Parathyroid adenoma (tissue), 2 donors: ENCODE data around the gene LITAFD.
"Not testable (repeated sequence)": the region's sequence is repeated elsewhere in the genome, so short reads cannot be mapped to it uniquely, and the experiment has no call there.

ENCODE experiments used
- H2AFZ ChIP-seq: fragments of 300-600 bp; sonication (generic); one replicate; pipeline ENCODE4 v1.7.0; 2017; ENCODE audit warnings: antibody characterized with exemption, mild to moderate bottlenecking
- H3K27ac ChIP-seq: fragments of 300-600 bp; sonication (generic); one replicate; pipeline ENCODE4 v1.7.0; 2017
- H3K27me3 ChIP-seq: fragments of 300-600 bp; sonication (generic); one replicate; pipeline ENCODE4 v1.7.0; 2017; ENCODE audit warnings: low read length; ENCODE audit not compliant: control insufficient read depth, insufficient read depth
- H3K36me3 ChIP-seq: fragments of 300-600 bp; sonication (generic); one replicate; pipeline ENCODE4 v1.7.0; 2017; ENCODE audit warnings: low read length; ENCODE audit not compliant: control insufficient read depth, insufficient read depth
- H3K4me1 ChIP-seq: fragments of 300-600 bp; sonication (generic); one replicate; pipeline ENCODE4 v1.7.0; 2017; ENCODE audit warnings: control low read depth
- H3K4me2 ChIP-seq: fragments of 300-600 bp; sonication (generic); one replicate; pipeline ENCODE4 v1.7.0; 2017; ENCODE audit warnings: low read length
- H3K4me3 ChIP-seq: fragments of 300-600 bp; sonication (generic); one replicate; pipeline ENCODE4 v1.7.0; 2017; ENCODE audit warnings: low read depth, low read length
- H3K79me2 ChIP-seq: fragments of 300-600 bp; sonication (generic); one replicate; pipeline ENCODE4 v1.7.0; 2017; ENCODE audit warnings: control low read depth
- H3K9ac ChIP-seq: fragments of 300-600 bp; sonication (generic); one replicate; pipeline ENCODE4 v1.7.0; 2017; ENCODE audit warnings: mild to moderate bottlenecking
- H3K9me3 ChIP-seq: fragments of 300-600 bp; sonication (generic); one replicate; pipeline ENCODE4 v1.7.0; 2017; ENCODE audit warnings: low read length; ENCODE audit not compliant: control insufficient read depth
- CTCF ChIP-seq: fragments of 300-600 bp; sonication (generic); IDR thresholded peaks from one replicate; pipeline ENCODE4 v1.7.0; 2017; ENCODE audit warnings: antibody characterized with exemption, mild to moderate bottlenecking
- donor health status: primary hyperparathyroidism.

The LITAFD gene

GRCh38 chr16:8872071-8872470, 10.1 kb upstream of the LITAFD start:
- Histone ChIP-seq H3K36me3 (no peaks in the 10 kb centered on the region), H3K27ac (no peak overlapping the region), H3K4me3 (no peak overlapping the region), H2AFZ (no peak overlapping the region), H3K27me3 (no peaks in the 10 kb centered on the region), H3K4me2 (no peak overlapping the region), H3K9ac (no peak overlapping the region), H3K9me3 (no peaks in the 10 kb centered on the region), H3K4me1 (no peaks in the 10 kb centered on the region), H3K79me2 (no peaks in the 10 kb centered on the region)
- no peak for TF ChIP-seq CTCF

- Histone ChIP-seq H3K4me2 (no peak overlapping the region), H2AFZ (no peak overlapping the region), H3K4me1 (no peaks in the 10 kb centered on the region), H3K27me3 (no peaks in the 10 kb centered on the region), H3K36me3 (no peaks in the 10 kb centered on the region), H3K9me3 (no peaks in the 10 kb centered on the region), H3K79me2 (no peaks in the 10 kb centered on the region), H3K4me3 (no peak overlapping the region), H3K9ac (no peak overlapping the region), H3K27ac (no peak overlapping the region)
- no peak for TF ChIP-seq CTCF
Observed at GRCh38 chr16:8872967-8873865, 8.9 kb upstream of the LITAFD start.

GRCh38 chr16:8873866-8874195, 8.3 kb upstream of the LITAFD start:
- H3K27me3 ChIP-seq, H3K9ac ChIP-seq, H2AFZ ChIP-seq, H3K4me1 ChIP-seq, H3K27ac ChIP-seq, H3K36me3 ChIP-seq, H3K4me2 ChIP-seq, H3K9me3 ChIP-seq, H3K4me3 ChIP-seq, H3K79me2 ChIP-seq: not testable (repeated sequence)

GRCh38 chr16:8874388-8874787, 7.8 kb upstream of the LITAFD start:
- no peak overlapping the region for H3K4me3 ChIP-seq
- no peak overlapping the region for H3K27ac ChIP-seq
- no peaks in the 10 kb centered on the region for H3K36me3 ChIP-seq
- no peak overlapping the region for H2AFZ ChIP-seq
- H3K27me3 ChIP-seq = no peaks in the 10 kb centered on the region
- no peak overlapping the region for H3K9ac ChIP-seq
- no peak for TF ChIP-seq CTCF
- H3K4me1 ChIP-seq = no peaks in the 10 kb centered on the region
- H3K79me2 ChIP-seq = no peaks in the 10 kb centered on the region
- H3K4me2 ChIP-seq = no peak overlapping the region
- H3K9me3 ChIP-seq = no peaks in the 10 kb centered on the region

GRCh38 chr16:8875317-8875716, 6.8 kb upstream of the LITAFD start:
- H3K27ac ChIP-seq, H3K4me2 ChIP-seq, H2AFZ ChIP-seq, H3K9me3 ChIP-seq, H3K36me3 ChIP-seq, H3K9ac ChIP-seq, H3K27me3 ChIP-seq, H3K4me3 ChIP-seq, H3K4me1 ChIP-seq, H3K79me2 ChIP-seq: not testable (repeated sequence)
